ENCODE data around the gene NAA38.

DNA sequence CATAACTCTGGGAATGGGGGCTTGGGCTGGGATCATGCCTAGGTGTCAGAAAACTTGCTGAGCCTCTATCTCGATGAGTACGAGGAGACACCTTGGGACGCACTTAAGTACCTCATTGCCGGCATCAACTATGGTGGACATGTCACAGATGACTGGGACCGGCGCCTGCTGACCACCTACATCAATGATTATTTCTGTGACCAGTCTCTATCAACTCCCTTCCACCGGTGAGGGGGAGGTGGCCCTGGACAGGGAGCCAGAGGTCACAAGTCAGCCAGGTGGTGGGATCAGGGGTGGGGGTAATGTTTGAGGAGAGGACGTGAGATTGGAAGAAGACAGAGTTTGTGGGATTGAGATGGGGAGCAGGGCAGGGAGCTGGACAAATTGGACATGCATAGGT is 26.7 kb downstream of the NAA38 start:
- TF ChIP-seq, protein P1, sequence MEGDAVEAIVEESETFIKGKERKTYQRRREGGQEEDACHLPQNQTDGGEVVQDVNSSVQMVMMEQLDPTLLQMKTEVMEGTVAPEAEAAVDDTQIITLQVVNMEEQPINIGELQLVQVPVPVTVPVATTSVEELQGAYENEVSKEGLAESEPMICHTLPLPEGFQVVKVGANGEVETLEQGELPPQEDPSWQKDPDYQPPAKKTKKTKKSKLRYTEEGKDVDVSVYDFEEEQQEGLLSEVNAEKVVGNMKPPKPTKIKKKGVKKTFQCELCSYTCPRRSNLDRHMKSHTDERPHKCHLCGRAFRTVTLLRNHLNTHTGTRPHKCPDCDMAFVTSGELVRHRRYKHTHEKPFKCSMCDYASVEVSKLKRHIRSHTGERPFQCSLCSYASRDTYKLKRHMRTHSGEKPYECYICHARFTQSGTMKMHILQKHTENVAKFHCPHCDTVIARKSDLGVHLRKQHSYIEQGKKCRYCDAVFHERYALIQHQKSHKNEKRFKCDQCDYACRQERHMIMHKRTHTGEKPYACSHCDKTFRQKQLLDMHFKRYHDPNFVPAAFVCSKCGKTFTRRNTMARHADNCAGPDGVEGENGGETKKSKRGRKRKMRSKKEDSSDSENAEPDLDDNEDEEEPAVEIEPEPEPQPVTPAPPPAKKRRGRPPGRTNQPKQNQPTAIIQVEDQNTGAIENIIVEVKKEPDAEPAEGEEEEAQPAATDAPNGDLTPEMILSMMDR (IDR thresholded peaks at IDR 0.05; ENCODE audit: low read depth, low read length): no peak
- TF ChIP-seq EZH2phosphoT487 (IDR thresholded peaks at IDR 0.05; ENCODE audit: low read depth): no peak
